K562 (cell line): ENCODE data around the gene CD300A. TPM values are rescaled to one million over a fixed set of nuclear protein-coding genes. Genes with fewer than 3 reads are reported as not detected.
A peak's percentile ranks its signal among the peaks of the same experiment; 100 is the strongest.

Experiments
- ATAC-seq: fragments of 200-7000 bp; cut with Tn5 transposase; 3 replicates; pipeline ENCODE4 v1.9.1; 2020; ENCODE audit warnings: moderate library complexity
- BruUV-seq: library from RNA; stranded (reverse); fragments of 400-500 nt; replicated peaks from 2 replicates; lab custom pipeline; 2021; lab: Mats Ljungman, UMichigan
- CTCF ChIA-PET: fragments of 300-600 bp; formaldehyde crosslinking; extraction: SDS; loops from one replicate; lab custom pipeline; 2021; ENCODE audit warnings: low intra/inter-chr PET ratio; lab: Yijun Ruan, JAX
- POLR2A ChIA-PET: fragments of 300-600, 350-650 bp; sonication (Branson Sonifier 250); formaldehyde crosslinking; extraction: SDS; loops from one replicate; lab custom pipeline; 2021; ENCODE audit warnings: antibody characterized with exemption, inconsistent platforms; lab: Yijun Ruan, JAX
- DNase-seq, 4 experiments: peaks; one replicate each; pipeline versions ENCODE4 v3.0.0 to v3.0.0-alpha.2; 2011 to 2018; ENCODE audit warnings: low spot score in 3 of 4, mixed read lengths in 3 of 4; ENCODE audit errors: extremely low read depth in 1 of 4
- FAIRE-seq: peaks from 2 replicates; lab custom pipeline; 2011; peaks lifted over from hg19 to GRCh38; lab: Jason Lieb, UNC
- H2AFZ ChIP-seq: 2 replicates; pipeline ENCODE4 v1.6.0; 2011; ENCODE audit warnings: low read depth, low read length, control low read depth, inconsistent platforms
- H3K27ac ChIP-seq: fragments of 200-600 bp; 3 replicates; pipeline ENCODE4 v1.8.0; 2011; ENCODE audit warnings: low read depth, mild to moderate bottlenecking, control low read depth, inconsistent platforms, low read length, moderate library complexity, mixed read lengths; ENCODE audit errors: extremely low read depth
- H3K27me3 ChIP-seq, 2 experiments: fragments of 300-600 bp in 1 of 2; 2 replicates in 1 of 2; 3 replicates in 1 of 2; pipeline versions ENCODE4 v1.6.0 to v1.8.0; 2011; ENCODE audit warnings: inconsistent platforms in 2 of 2, low read length in 2 of 2, mild to moderate bottlenecking in 1 of 2, mixed read lengths in 1 of 2, moderate library complexity in 1 of 2; ENCODE audit not compliant: control insufficient read depth in 2 of 2, insufficient read depth in 2 of 2
- H3K36me3 ChIP-seq: fragments of 300-600 bp; 3 replicates; pipeline ENCODE4 v1.8.0; 2011; ENCODE audit warnings: mild to moderate bottlenecking, low read length, inconsistent platforms; ENCODE audit not compliant: control insufficient read depth, insufficient read depth
- H3K4me1 ChIP-seq, 2 experiments: fragments of 200-600 bp in 1 of 2; replicated peaks in 1 of 2; 2 replicates in 1 of 2; 3 replicates in 1 of 2; pipeline versions ENCODE4 v1.5.1 to v1.8.0; 2011; ENCODE audit warnings: inconsistent platforms in 2 of 2, low read length in 2 of 2, mild to moderate bottlenecking in 1 of 2, mixed read lengths in 1 of 2, moderate library complexity in 1 of 2; ENCODE audit not compliant: control insufficient read depth in 2 of 2, insufficient read depth in 2 of 2
- H3K4me2 ChIP-seq: 2 replicates; pipeline ENCODE4 v1.6.1; 2011; ENCODE audit warnings: low read length, control low read depth, inconsistent platforms, mixed read lengths; ENCODE audit not compliant: insufficient read depth
- H3K4me3 ChIP-seq: fragments of 200-600 bp; sonication (generic), shearing (Covaris generic); 2 replicates; pipeline ENCODE4 v1.5.1; 2016; ENCODE audit warnings: control low read depth, inconsistent platforms
- H3K79me2 ChIP-seq: fragments of 200-600 bp; 3 replicates; pipeline ENCODE4 v1.8.0; 2011; ENCODE audit warnings: low read length, inconsistent platforms; ENCODE audit not compliant: control insufficient read depth, insufficient read depth
- H3K9ac ChIP-seq, 2 experiments: 2 replicates each; pipeline versions ENCODE4 v1.6.0 to v1.6.1; 2011; ENCODE audit warnings: low read depth in 2 of 2, low read length in 2 of 2, control low read depth in 1 of 2, inconsistent platforms in 1 of 2, mild to moderate bottlenecking in 1 of 2, mixed read lengths in 1 of 2; ENCODE audit not compliant: insufficient read depth in 1 of 2
- H3K9me1 ChIP-seq: one replicate; pipeline ENCODE4 v1.6.0; 2011; ENCODE audit warnings: inconsistent platforms, mild to moderate bottlenecking, low read length, moderate library complexity; ENCODE audit not compliant: control insufficient read depth, insufficient read depth
- H3K9me3 ChIP-seq: replicated peaks from 2 replicates; pipeline ENCODE4 v1.5.1; 2011; ENCODE audit warnings: low read depth, low read length, inconsistent platforms; ENCODE audit not compliant: control insufficient read depth, insufficient read depth
- H4K20me1 ChIP-seq: replicated peaks from 2 replicates; pipeline ENCODE4 v1.6.1; 2011; ENCODE audit warnings: low read length, inconsistent platforms, mixed read lengths; ENCODE audit not compliant: control insufficient read depth, insufficient read depth
- CCNT2 ChIP-seq: IDR thresholded peaks from 2 replicates; pipeline ENCODE4 v1.6.1; 2011; ENCODE audit warnings: borderline replicate concordance, low read depth, mild to moderate bottlenecking, moderate library complexity, mixed read lengths, low read length; ENCODE audit not compliant: insufficient read length; ENCODE audit errors: extremely low read depth
- CTCF ChIP-seq, 3 experiments: IDR thresholded peaks in 2 of 3; conservative IDR thresholded peaks in 1 of 3; 2 replicates each; pipeline ENCODE4 v1.5.1; 2011 to 2012; ENCODE audit warnings: low read length in 3 of 3, mild to moderate bottlenecking in 3 of 3, control low read depth in 2 of 3, improper control_type of control experiment in 1 of 3, inconsistent platforms in 1 of 3, low read depth in 1 of 3, mixed read lengths in 1 of 3, moderate library complexity in 1 of 3; ENCODE audit not compliant: insufficient read depth in 2 of 3
- ELF2 ChIP-seq: fragments of 250-450 bp; sonication (Bioruptor Pico); IDR thresholded peaks from 2 replicates; pipeline ENCODE4 v1.5.0; 2021; ENCODE audit warnings: mild to moderate bottlenecking
- ILF3 ChIP-seq: fragments of 450-650 bp; IDR thresholded peaks from 2 replicates; pipeline ENCODE4 v1.6.1; 2018; ENCODE audit warnings: antibody characterized with exemption, mild to moderate bottlenecking, moderate library complexity, borderline replicate concordance
- RAD21 ChIP-seq, 2 experiments: fragments of 250-450 bp in 1 of 2; fragments of 450-650 bp in 1 of 2; sonication (Bioruptor Pico) in 1 of 2; formaldehyde crosslinking in 1 of 2; IDR thresholded peaks in 1 of 2; conservative IDR thresholded peaks in 1 of 2; 2 replicates each; pipeline versions ENCODE4 v1.4.0 to v1.8.0; 2020 to 2022; ENCODE audit warnings: mild to moderate bottlenecking in 2 of 2, moderate library complexity in 1 of 2
- RB1 ChIP-seq: fragments of 450-650 bp; IDR thresholded peaks from 2 replicates; pipeline ENCODE4 v1.6.1; 2017; ENCODE audit warnings: low read depth, mild to moderate bottlenecking
- SMC3 ChIP-seq: conservative IDR thresholded peaks from 2 replicates; pipeline ENCODE4 v1.6.1; 2011; ENCODE audit warnings: low read depth, low read length, improper control_type of control experiment; ENCODE audit not compliant: insufficient read depth
- VEZF1 ChIP-seq: fragments of 200-800 bp; sonication (Bioruptor generic); IDR thresholded peaks from 2 replicates; pipeline ENCODE4 v1.6.1; 2017; ENCODE audit warnings: missing genetic modification characterization, missing compliant biosample characterization
- WGBS: fragments of 100-300 bp; shearing (Covaris generic); methylation state at CpG from one replicate; pipeline ENCODE4 v1.1.6; 2016; ENCODE audit warnings: low coverage, mixed read lengths; ENCODE audit not compliant: insufficient coverage; ENCODE audit errors: missing lambda C conversion rate; 5-methylcytosine and 5-hydroxymethylcytosine counted together
- in situ Hi-C: fragments of 300-500 bp; cut with MboI; formaldehyde crosslinking; loops from 4 replicates; pipeline ENCODE4 v1.15.0; 2018; ENCODE audit warnings: inconsistent platforms, mixed read lengths
- intact Hi-C: fragments of 100-400 bp; cut with micrococcal nuclease; formaldehyde crosslinking; loops from 2 replicates; pipeline ENCODE4 v1.14.2; 2022
- polyA plus RNA-seq, 8 experiments: library from polyadenylated mRNA; depleted of rRNA in 4 of 8; stranded (reverse) in 5 of 8; unstranded in 3 of 8; fragments of >200 nt; fragmentation: Nextera tagmentation in 2 of 8; fragmentation: Illumina TruSeq in 1 of 8; extraction: Ambion mirVana in 2 of 8; extraction: Trizol in 1 of 8; gene quantifications; 2 replicates each; pipeline versions ENCODE4 v1.2.1 to v1.2.3, GENCODE V29; 2011 to 2014; ENCODE audit warnings: inconsistent platforms in 1 of 8, missing spikeins in 1 of 8
- total RNA-seq, 7 experiments: library from RNA; depleted of rRNA in 6 of 7; stranded (reverse); fragments of >200 nt in 6 of 7; fragmentation: Illumina TruSeq in 2 of 7; extraction: Trizol in 2 of 7; gene quantifications; 2 replicates each; pipeline versions ENCODE4 v1.2.1 to v1.2.3, GENCODE V29; 2011 to 2021; ENCODE audit warnings: low replicate concordance in 1 of 7

Gene CD300A
- total and polyA plus RNA-seq, 9 of the 15 experiments (the other 6 are each of a cell fraction or from before 2014, with no cell fraction given) = 0.21 to 1.7 (median 0.41) TPM; not detected in 1

- peak; percentile 99 for FAIRE-seq
- no TSS peak for BruUV-seq
- in situ Hi-C loops = loop anchor here (5.0 kb wide), 1 partner anchor 116 kb away; no protein-coding TSS in a partner anchor
- TF ChIP-seq VEZF1 (CRISPR knock-in tag) = peak; percentile 33; the same call in 1 of the 2 replicates
- peak; percentile 84 to 92 (median 90) for TF ChIP-seq CTCF (IDR thresholded peaks at IDR 0.05 in 2 of 3, conservative IDR thresholded peaks at IDR 0.05 in 1 of 3; ENCODE audit: insufficient read depth in 2 of 3, low read depth in 1 of 3, low read length in 3 of 3)
- 0 out of 2 replicates have a peak, but pooled peaks have one; percentile 26 for TF ChIP-seq ELF2 (CRISPR knock-in tag)
- peak; percentile 96 to 98 for TF ChIP-seq RAD21 (CRISPR knock-in tag; conservative IDR thresholded peaks at IDR 0.05 in 1 of 2, IDR thresholded peaks at IDR 0.05 in 1 of 2)
- TF ChIP-seq SMC3 = peak; percentile 89
- no peak for TF ChIP-seq CCNT2
- 0 out of 2 replicates have a peak, but pooled peaks have one; percentile 33 for TF ChIP-seq RB1
- TF ChIP-seq ILF3 = no peak
These were observed 26.9 kb downstream of the CD300A start for GRCh38 chr17:74493331-74493833.

More at GRCh38 chr17:74493331-74493833, 26.9 kb downstream of the CD300A start:
- Histone ChIP-seq H3K36me3 (no peaks in the 10 kb centered on the region), H2AFZ (no peak overlapping the region), H3K79me2 (no peaks in the 10 kb centered on the region), H4K20me1 (no peaks in the 10 kb centered on the region), H3K4me3 (no peak overlapping the region), H3K27me3 (peaks cover 0 to 20% of the 10 kb centered on the region in 2 experiments; a peak in 2 of 5 replicates), H3K4me1 (no peaks in the 10 kb centered on the region), H3K27ac (no peak overlapping the region), H3K4me2 (no peak overlapping the region), H3K9ac (no peak overlapping the region), H3K9me3 (no peaks in the 10 kb centered on the region), H3K9me1 (no peaks in the 10 kb centered on the region)
- ATAC-seq = peak; percentile 92
- DNase-seq = peak; percentile 63 to 73 (median 66)
- WGBS = 12% methylated on average over 11 of the region's 11 CpGs
- CTCF ChIA-PET = interaction anchor here (0.7 to 3.6 kb wide), 11 partner anchors 33 to 497 kb away, joined by 3 to 37 read pairs (median 4); partner anchors contain the start of gene GPR142
- intact Hi-C loops = loop anchor here (1.0 to 5.0 kb wide), 4 partner anchors 36 to 126 kb away; partner anchors contain the start of gene GPR142
- POLR2A ChIA-PET = no interaction called here
